WTC11 (cell line): ENCODE results near the gene CCDC124. TPM values are rescaled to one million over a fixed set of nuclear protein-coding genes. Genes with fewer than 3 reads are reported as not detected.

Source experiments
- ATAC-seq: fragments of 200-7000 bp; cut with Tn5 transposase; 2 replicates; pipeline ENCODE4 v1.10.0; 2021; ENCODE audit warnings: mild to moderate bottlenecking, moderate library complexity
- CTCF ChIA-PET: fragments of 300-600 bp; sonication (Branson Sonifier 250); formaldehyde crosslinking; loops from one replicate; lab custom pipeline; 2021; ENCODE audit warnings: antibody characterized with exemption; lab: Charles Lee
- POLR2A ChIA-PET: fragments of 350-600 bp; sonication (Branson Sonifier 250); formaldehyde crosslinking; loops from one replicate; lab custom pipeline; 2021; ENCODE audit warnings: antibody characterized with exemption; lab: Charles Lee
- DNase-seq: peaks from one replicate; pipeline ENCODE4 v3.0.0; 2021; ENCODE audit warnings: low spot score
- H3K27ac Mint-ChIP-seq: 2 replicates; pipeline ENCODE4 v1.8.0; 2021; ENCODE audit warnings: mixed read lengths
- H3K27me3 Mint-ChIP-seq: 2 replicates; pipeline ENCODE4 v1.8.0; 2021; ENCODE audit warnings: low read depth, mild to moderate bottlenecking, moderate library complexity, mixed read lengths
- H3K36me3 Mint-ChIP-seq: 2 replicates; pipeline ENCODE4 v1.8.0; 2021; ENCODE audit warnings: mixed read lengths
- H3K4me1 Mint-ChIP-seq: 2 replicates; pipeline ENCODE4 v1.8.0; 2022; ENCODE audit warnings: mixed read lengths
- H3K4me3 Mint-ChIP-seq: 2 replicates; pipeline ENCODE4 v1.8.0; 2021; ENCODE audit warnings: mild to moderate bottlenecking, moderate library complexity, mixed read lengths
- H3K9me3 Mint-ChIP-seq: 2 replicates; pipeline ENCODE4 v1.8.0; 2021; ENCODE audit warnings: mixed read lengths
- CREM ChIP-seq: sonication (generic); formaldehyde crosslinking; IDR thresholded peaks from 2 replicates; pipeline ENCODE4 v1.8.1; 2022; ENCODE audit warnings: mild to moderate bottlenecking, missing genetic modification reagents, moderate library complexity
- FOXP1 ChIP-seq: sonication (generic); formaldehyde crosslinking; IDR thresholded peaks from 2 replicates; pipeline ENCODE4 v1.8.0; 2022; ENCODE audit warnings: missing genetic modification reagents, mild to moderate bottlenecking, moderate library complexity, borderline replicate concordance
- GABPB1 ChIP-seq: sonication (generic); formaldehyde crosslinking; IDR thresholded peaks from 2 replicates; pipeline ENCODE4 v1.8.1; 2023; ENCODE audit warnings: mild to moderate bottlenecking, missing genetic modification reagents
- GRHL2 ChIP-seq: fragments of 250-450 bp; sonication (Bioruptor Pico); IDR thresholded peaks from 2 replicates; pipeline ENCODE4 v1.8.0; 2022; ENCODE audit warnings: mild to moderate bottlenecking, moderate library complexity; ENCODE audit not compliant: insufficient replicate concordance, severe bottlenecking
- GTF2I ChIP-seq: fragments of 250-450 bp; sonication (Bioruptor Pico); conservative IDR thresholded peaks from 2 replicates; pipeline ENCODE4 v1.4.0; 2021; ENCODE audit warnings: mild to moderate bottlenecking
- JAZF1 ChIP-seq: fragments of 250-450 bp; sonication (Bioruptor Pico); IDR thresholded peaks from 2 replicates; pipeline ENCODE4 v1.9.0; 2021; ENCODE audit warnings: moderate library complexity, mild to moderate bottlenecking, inconsistent platforms
- MYBL2 ChIP-seq: sonication (generic); formaldehyde crosslinking; IDR thresholded peaks from 2 replicates; pipeline ENCODE4 v1.8.1; 2023; ENCODE audit warnings: mild to moderate bottlenecking, moderate library complexity, missing genetic modification reagents
- PRRX2 ChIP-seq: fragments of 250-450 bp; sonication (Bioruptor Pico); IDR thresholded peaks from 2 replicates; pipeline ENCODE4 v1.8.0; 2021; ENCODE audit warnings: mild to moderate bottlenecking
- SP1 ChIP-seq: sonication (generic); formaldehyde crosslinking; conservative IDR thresholded peaks from 2 replicates; pipeline ENCODE4 v1.8.1; 2022; ENCODE audit warnings: missing genetic modification reagents
- TEAD4 ChIP-seq: sonication (generic); formaldehyde crosslinking; IDR thresholded peaks from 2 replicates; pipeline ENCODE4 v1.8.0; 2022; ENCODE audit warnings: mild to moderate bottlenecking, missing genetic modification reagents
- ZNF121 ChIP-seq: sonication (generic); formaldehyde crosslinking; IDR thresholded peaks from 2 replicates; pipeline ENCODE4 v1.8.0; 2023; ENCODE audit warnings: missing genetic modification reagents
- ZNF263 ChIP-seq: sonication (generic); formaldehyde crosslinking; IDR thresholded peaks from 2 replicates; pipeline ENCODE4 v1.8.1; 2022; ENCODE audit warnings: low read depth, mild to moderate bottlenecking, moderate library complexity, missing genetic modification reagents
- ZNF423 ChIP-seq: fragments of 250-450 bp; sonication (Bioruptor Pico); IDR thresholded peaks from 2 replicates; pipeline ENCODE4 v2.1.2; 2022; ENCODE audit warnings: mild to moderate bottlenecking, moderate library complexity
- total RNA-seq: library from RNA; stranded (reverse); gene quantifications from 3 replicates; pipeline ENCODE4 v1.2.3, GENCODE V29; 2021
- TF ChIP-seq, protein P1 (sequence below): sonication (generic); formaldehyde crosslinking; IDR thresholded peaks from 2 replicates; pipeline ENCODE4 v1.8.1; 2023; ENCODE audit warnings: mild to moderate bottlenecking, missing genetic modification reagents, borderline replicate concordance
- TF ChIP-seq, protein P2 (sequence below): sonication (generic); formaldehyde crosslinking; IDR thresholded peaks from 2 replicates; pipeline ENCODE4 v1.8.0; 2022; ENCODE audit warnings: mild to moderate bottlenecking, missing genetic modification reagents
- TF ChIP-seq, protein P3 (sequence below): fragments of 250-450 bp; sonication (Bioruptor Pico); IDR thresholded peaks from 2 replicates; pipeline ENCODE4 v1.9.0; 2021; ENCODE audit warnings: mild to moderate bottlenecking, borderline replicate concordance
- TF ChIP-seq, protein P4 (sequence below): sonication (generic); formaldehyde crosslinking; IDR thresholded peaks from 2 replicates; pipeline ENCODE4 v1.8.0; 2022; ENCODE audit warnings: mild to moderate bottlenecking, missing genetic modification reagents
- TF ChIP-seq, protein P5 (sequence below): sonication (generic); formaldehyde crosslinking; IDR thresholded peaks from 2 replicates; pipeline ENCODE4 v1.8.1; 2022; ENCODE audit warnings: mild to moderate bottlenecking, moderate library complexity, missing genetic modification reagents
- TF ChIP-seq, protein P6 (sequence below): sonication (generic); formaldehyde crosslinking; IDR thresholded peaks from 2 replicates; pipeline ENCODE4 v1.8.0; 2023; ENCODE audit warnings: mild to moderate bottlenecking, missing genetic modification reagents

Gene CCDC124
- total RNA-seq, 1 experiment from 2014 or later, result 156 TPM

DNA sequence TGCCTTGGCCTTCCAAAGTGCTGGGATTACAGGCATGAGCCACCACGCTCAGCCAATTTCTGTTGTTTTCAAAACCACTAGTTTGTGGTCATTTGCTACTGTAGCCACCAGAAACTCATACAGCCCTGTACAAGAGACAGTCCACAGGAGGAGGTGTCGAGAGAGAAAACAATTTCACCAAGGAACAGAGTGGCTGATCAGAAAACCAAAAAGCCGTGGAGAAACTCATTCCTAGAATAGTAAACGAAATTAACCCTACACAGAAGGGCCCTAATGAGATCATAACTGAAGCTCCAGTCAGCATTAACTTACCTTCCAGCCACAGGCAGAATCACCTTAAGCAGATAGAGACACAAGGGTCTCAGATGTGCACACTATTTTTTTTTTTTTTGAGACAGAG is 3.8 kb upstream of the CCDC124 start:
- peaks cover 3% of the 10 kb centered on the region; the same call in 1 of the 2 replicates for H3K27me3 Mint-ChIP-seq
- peaks cover 15% of the 10 kb centered on the region for H3K4me1 Mint-ChIP-seq
- POLR2A ChIA-PET, result no interaction called here
- no peak overlapping the region for H3K27ac Mint-ChIP-seq
- ATAC-seq, result no peak
- TF ChIP-seq TEAD4 (CRISPR knock-in tag) (no peak), ZNF263 (CRISPR knock-in tag) (no peak), PRRX2 (CRISPR knock-in tag) (no peak), GTF2I (CRISPR knock-in tag) (no peak), ZNF423 (no peak), MYBL2 (CRISPR knock-in tag) (no peak)
- TF ChIP-seq, protein P1, sequence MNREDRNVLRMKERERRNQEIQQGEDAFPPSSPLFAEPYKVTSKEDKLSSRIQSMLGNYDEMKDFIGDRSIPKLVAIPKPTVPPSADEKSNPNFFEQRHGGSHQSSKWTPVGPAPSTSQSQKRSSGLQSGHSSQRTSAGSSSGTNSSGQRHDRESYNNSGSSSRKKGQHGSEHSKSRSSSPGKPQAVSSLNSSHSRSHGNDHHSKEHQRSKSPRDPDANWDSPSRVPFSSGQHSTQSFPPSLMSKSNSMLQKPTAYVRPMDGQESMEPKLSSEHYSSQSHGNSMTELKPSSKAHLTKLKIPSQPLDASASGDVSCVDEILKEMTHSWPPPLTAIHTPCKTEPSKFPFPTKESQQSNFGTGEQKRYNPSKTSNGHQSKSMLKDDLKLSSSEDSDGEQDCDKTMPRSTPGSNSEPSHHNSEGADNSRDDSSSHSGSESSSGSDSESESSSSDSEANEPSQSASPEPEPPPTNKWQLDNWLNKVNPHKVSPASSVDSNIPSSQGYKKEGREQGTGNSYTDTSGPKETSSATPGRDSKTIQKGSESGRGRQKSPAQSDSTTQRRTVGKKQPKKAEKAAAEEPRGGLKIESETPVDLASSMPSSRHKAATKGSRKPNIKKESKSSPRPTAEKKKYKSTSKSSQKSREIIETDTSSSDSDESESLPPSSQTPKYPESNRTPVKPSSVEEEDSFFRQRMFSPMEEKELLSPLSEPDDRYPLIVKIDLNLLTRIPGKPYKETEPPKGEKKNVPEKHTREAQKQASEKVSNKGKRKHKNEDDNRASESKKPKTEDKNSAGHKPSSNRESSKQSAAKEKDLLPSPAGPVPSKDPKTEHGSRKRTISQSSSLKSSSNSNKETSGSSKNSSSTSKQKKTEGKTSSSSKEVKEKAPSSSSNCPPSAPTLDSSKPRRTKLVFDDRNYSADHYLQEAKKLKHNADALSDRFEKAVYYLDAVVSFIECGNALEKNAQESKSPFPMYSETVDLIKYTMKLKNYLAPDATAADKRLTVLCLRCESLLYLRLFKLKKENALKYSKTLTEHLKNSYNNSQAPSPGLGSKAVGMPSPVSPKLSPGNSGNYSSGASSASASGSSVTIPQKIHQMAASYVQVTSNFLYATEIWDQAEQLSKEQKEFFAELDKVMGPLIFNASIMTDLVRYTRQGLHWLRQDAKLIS (CRISPR knock-in tag), result no peak
- TF ChIP-seq, protein P2, sequence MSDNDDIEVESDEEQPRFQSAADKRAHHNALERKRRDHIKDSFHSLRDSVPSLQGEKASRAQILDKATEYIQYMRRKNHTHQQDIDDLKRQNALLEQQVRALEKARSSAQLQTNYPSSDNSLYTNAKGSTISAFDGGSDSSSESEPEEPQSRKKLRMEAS, result no peak
- TF ChIP-seq, protein P3, sequence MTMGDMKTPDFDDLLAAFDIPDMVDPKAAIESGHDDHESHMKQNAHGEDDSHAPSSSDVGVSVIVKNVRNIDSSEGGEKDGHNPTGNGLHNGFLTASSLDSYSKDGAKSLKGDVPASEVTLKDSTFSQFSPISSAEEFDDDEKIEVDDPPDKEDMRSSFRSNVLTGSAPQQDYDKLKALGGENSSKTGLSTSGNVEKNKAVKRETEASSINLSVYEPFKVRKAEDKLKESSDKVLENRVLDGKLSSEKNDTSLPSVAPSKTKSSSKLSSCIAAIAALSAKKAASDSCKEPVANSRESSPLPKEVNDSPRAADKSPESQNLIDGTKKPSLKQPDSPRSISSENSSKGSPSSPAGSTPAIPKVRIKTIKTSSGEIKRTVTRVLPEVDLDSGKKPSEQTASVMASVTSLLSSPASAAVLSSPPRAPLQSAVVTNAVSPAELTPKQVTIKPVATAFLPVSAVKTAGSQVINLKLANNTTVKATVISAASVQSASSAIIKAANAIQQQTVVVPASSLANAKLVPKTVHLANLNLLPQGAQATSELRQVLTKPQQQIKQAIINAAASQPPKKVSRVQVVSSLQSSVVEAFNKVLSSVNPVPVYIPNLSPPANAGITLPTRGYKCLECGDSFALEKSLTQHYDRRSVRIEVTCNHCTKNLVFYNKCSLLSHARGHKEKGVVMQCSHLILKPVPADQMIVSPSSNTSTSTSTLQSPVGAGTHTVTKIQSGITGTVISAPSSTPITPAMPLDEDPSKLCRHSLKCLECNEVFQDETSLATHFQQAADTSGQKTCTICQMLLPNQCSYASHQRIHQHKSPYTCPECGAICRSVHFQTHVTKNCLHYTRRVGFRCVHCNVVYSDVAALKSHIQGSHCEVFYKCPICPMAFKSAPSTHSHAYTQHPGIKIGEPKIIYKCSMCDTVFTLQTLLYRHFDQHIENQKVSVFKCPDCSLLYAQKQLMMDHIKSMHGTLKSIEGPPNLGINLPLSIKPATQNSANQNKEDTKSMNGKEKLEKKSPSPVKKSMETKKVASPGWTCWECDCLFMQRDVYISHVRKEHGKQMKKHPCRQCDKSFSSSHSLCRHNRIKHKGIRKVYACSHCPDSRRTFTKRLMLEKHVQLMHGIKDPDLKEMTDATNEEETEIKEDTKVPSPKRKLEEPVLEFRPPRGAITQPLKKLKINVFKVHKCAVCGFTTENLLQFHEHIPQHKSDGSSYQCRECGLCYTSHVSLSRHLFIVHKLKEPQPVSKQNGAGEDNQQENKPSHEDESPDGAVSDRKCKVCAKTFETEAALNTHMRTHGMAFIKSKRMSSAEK (CRISPR knock-in tag), result no peak
- CTCF ChIA-PET, result interaction anchor here (1.2 to 4.7 kb wide), 3 partner anchors 9 to 70 kb away, joined by 3 to 173 read pairs (median 7); partner anchors contain the start of genes RPL18A and SLC5A5
- no peaks in the 10 kb centered on the region for H3K36me3 Mint-ChIP-seq
- no peaks in the 10 kb centered on the region for H3K9me3 Mint-ChIP-seq
- H3K4me3 Mint-ChIP-seq, result no peak overlapping the region
- DNase-seq, result no peak

DNA sequence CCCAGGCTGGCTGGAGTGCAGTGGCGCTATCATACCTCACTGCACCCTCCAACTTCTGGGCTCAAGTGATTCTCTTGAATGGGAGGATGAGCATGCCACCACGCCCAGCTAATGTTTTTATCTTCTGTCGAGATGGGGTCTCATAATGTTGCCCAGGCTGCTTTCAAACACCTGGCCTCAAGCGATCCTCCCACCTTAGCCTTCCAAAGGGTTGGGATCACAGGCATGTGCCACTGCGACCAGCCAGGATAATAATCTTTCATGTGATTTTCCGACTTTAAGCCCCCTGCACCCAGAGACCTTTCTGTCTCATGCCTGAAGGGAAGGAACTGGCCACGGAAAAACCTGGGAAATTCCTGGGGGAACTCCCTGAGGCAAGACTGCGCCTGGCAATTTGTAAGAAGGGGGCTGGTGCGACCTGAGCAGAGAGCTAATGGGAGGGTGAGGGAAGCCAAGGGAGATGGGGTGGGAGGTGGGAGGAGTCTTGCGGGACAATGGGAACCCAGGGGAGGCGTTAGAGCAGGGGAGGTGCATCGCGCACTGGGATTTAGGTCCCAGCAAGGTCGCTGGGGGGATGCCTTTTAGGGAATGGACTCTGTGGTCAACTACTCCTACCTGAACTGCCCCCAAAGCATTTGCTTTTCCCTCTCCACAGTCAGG is 1.2 kb upstream of the CCDC124 start:
- H3K9me3 Mint-ChIP-seq, result no peaks in the 10 kb centered on the region
- peak; percentile 79 for ATAC-seq
- H3K36me3 Mint-ChIP-seq, result 0 out of 2 replicates have a peak, but pooled peaks cover 2% of the 10 kb centered on the region
- peak overlapping the region; percentile 94 for H3K27ac Mint-ChIP-seq
- DNase-seq, result peak; percentile 84
- H3K27me3 Mint-ChIP-seq, result no peaks in the 10 kb centered on the region; the same call in 1 of the 2 replicates
- H3K4me3 Mint-ChIP-seq, result peak overlapping the region; percentile 88
- CTCF ChIA-PET, result interaction anchor here (0.6 to 10.5 kb wide), 36 partner anchors 12 to 740 kb away, joined by 3 to 201 read pairs (median 5); partner anchors contain the start of genes ARRDC2, KCNN1, PIK3R2 and RPL18A
- POLR2A ChIA-PET, result interaction anchor here (0.5 to 2.7 kb wide), 13 partner anchors 11 to 73 kb away, joined by 3 to 41 read pairs (median 7); partner anchors contain the start of genes RPL18A and SLC5A5
- peaks cover 15% of the 10 kb centered on the region for H3K4me1 Mint-ChIP-seq
- TF ChIP-seq CREM (CRISPR knock-in tag) (no peak), MYBL2 (CRISPR knock-in tag) (no peak), JAZF1 (CRISPR knock-in tag) (no peak), ZNF121 (CRISPR knock-in tag) (peak; percentile 81), GABPB1 (CRISPR knock-in tag) (no peak), SP1 (peak; percentile 53; the same call in 1 of the 2 replicates), GRHL2 (CRISPR knock-in tag) (no peak), FOXP1 (no peak), ZNF423 (no peak)
- TF ChIP-seq, protein P2, result peak; percentile 41; the same call in 1 of the 2 replicates
- TF ChIP-seq, protein P4, sequence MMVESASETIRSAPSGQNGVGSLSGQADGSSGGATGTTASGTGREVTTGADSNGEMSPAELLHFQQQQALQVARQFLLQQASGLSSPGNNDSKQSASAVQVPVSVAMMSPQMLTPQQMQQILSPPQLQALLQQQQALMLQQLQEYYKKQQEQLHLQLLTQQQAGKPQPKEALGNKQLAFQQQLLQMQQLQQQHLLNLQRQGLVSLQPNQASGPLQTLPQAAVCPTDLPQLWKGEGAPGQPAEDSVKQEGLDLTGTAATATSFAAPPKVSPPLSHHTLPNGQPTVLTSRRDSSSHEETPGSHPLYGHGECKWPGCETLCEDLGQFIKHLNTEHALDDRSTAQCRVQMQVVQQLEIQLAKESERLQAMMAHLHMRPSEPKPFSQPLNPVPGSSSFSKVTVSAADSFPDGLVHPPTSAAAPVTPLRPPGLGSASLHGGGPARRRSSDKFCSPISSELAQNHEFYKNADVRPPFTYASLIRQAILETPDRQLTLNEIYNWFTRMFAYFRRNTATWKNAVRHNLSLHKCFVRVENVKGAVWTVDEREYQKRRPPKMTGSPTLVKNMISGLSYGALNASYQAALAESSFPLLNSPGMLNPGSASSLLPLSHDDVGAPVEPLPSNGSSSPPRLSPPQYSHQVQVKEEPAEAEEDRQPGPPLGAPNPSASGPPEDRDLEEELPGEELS (CRISPR knock-in tag), result no peak
- TF ChIP-seq, protein P5, sequence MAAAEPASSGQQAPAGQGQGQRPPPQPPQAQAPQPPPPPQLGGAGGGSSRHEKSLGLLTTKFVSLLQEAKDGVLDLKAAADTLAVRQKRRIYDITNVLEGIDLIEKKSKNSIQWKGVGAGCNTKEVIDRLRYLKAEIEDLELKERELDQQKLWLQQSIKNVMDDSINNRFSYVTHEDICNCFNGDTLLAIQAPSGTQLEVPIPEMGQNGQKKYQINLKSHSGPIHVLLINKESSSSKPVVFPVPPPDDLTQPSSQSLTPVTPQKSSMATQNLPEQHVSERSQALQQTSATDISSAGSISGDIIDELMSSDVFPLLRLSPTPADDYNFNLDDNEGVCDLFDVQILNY (CRISPR knock-in tag), result no peak
- TF ChIP-seq, protein P6, sequence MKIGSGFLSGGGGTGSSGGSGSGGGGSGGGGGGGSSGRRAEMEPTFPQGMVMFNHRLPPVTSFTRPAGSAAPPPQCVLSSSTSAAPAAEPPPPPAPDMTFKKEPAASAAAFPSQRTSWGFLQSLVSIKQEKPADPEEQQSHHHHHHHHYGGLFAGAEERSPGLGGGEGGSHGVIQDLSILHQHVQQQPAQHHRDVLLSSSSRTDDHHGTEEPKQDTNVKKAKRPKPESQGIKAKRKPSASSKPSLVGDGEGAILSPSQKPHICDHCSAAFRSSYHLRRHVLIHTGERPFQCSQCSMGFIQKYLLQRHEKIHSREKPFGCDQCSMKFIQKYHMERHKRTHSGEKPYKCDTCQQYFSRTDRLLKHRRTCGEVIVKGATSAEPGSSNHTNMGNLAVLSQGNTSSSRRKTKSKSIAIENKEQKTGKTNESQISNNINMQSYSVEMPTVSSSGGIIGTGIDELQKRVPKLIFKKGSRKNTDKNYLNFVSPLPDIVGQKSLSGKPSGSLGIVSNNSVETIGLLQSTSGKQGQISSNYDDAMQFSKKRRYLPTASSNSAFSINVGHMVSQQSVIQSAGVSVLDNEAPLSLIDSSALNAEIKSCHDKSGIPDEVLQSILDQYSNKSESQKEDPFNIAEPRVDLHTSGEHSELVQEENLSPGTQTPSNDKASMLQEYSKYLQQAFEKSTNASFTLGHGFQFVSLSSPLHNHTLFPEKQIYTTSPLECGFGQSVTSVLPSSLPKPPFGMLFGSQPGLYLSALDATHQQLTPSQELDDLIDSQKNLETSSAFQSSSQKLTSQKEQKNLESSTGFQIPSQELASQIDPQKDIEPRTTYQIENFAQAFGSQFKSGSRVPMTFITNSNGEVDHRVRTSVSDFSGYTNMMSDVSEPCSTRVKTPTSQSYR (CRISPR knock-in tag), result 0 out of 2 replicates have a peak, but pooled peaks have one; percentile 23
